HG03354 (cell line): ENCODE results near the gene SLC35B2.
A peak's percentile ranks its signal among the peaks of the same experiment; 100 is the strongest.

ENCODE experiments used
- ATAC-seq: cut with Tn5 transposase; IDR thresholded peaks from one replicate; pipeline ENCODE4 v1.9.1; 2021; ENCODE audit warnings: mild to moderate bottlenecking; ENCODE audit not compliant: unreplicated experiment, poor library complexity, severe bottlenecking

SLC35B2 gene

DNA sequence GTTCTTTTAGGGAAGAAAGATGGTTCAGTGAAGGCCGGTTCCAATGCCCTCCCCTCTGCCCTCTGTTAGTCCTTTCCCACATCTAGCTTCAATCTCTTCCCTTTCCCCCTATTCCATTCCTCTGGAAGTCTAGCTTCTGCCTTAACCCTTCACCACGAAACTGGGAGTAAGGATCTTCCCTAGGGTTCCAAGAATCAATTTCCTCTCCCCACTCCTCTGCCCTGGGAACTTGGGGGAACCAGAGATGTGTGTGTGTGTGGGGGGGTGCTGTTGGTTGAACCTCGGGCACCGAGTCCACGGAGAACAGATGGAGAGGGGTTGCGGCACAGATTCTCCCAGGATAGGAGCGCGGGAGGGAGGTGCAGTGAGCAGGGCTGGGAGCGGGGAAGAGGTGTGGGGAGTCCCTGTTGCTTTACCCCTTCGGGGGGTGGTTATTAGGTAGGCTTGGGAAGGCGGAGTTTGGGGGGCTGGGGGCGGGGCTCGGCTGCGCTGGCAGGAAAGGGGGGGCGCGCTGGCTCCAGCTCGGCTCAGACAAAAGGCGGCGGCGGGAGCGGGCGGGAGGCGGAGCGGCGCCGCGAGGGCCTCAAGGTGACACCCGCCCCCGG is 12.7 kb upstream of the SLC35B2 start, which contains the start of gene TMEM151B:
Gene TMEM151B (plus strand): TSS at position 530 of the 605 bp plus-strand sequence. CDS start 293 bp downstream, outside the sequence.
- ATAC-seq: no peak

DNA sequence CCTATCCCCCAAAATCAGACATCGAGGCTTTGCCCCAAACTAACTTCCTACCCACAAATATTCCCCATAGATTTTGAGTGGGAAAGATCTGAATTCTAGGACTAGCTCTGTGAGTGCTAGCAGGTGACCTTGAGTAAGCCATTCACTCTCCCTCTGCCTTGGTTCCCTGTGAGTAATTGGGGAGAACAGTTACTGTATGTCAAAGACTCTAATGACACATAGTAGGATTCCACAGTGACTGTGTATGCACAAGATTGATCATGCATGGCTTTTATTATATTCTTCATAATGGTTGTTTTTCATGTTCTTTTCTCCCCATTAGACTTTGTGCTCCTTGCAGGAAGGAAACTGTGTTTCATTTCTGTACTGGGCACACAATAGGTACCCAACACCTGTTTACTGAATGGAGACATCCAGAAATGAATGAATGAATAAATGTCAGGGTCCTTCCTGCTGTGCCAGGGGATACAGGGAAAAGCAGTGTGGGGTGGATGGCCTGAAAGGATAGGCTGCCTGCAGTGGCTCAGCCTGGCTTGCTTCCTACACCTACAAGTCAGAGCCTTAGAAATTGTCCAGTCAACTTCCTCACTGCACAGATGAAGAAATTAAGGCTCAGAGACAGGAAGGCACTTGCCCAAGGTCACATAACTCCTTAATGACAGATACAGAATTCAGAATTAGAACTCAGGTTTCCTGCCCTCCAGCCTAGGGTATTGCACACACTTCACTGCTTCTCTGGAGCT is 12.0 kb upstream of the SLC35B2 start:
- no peak for ATAC-seq

DNA sequence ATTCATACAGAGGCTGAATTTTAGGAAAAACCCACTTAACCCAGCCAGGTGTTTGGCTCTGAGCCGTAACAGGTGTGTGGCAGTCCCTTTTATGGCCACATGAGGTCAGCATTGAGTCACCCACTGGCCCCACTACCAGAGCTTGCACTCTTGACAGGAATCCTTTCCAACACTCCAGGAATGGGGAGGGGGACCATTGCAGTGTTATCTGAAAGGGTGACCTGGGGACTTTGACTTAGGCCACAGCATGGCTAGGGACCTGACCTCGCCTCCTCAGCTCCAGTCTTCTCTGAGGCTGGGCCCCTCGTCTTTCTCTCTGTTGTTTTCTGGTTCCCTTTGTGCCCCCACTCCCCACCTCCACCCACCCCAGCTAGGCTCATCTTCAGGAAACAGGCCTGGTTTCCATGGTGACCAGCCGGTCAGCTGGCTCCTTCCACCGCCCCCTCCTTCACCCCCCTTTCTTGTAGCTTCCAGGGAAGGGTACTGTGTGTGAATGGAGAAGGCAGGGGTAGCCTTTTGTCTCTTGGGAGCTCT is 10.8 kb upstream of the SLC35B2 start:
- ATAC-seq: no peak

DNA sequence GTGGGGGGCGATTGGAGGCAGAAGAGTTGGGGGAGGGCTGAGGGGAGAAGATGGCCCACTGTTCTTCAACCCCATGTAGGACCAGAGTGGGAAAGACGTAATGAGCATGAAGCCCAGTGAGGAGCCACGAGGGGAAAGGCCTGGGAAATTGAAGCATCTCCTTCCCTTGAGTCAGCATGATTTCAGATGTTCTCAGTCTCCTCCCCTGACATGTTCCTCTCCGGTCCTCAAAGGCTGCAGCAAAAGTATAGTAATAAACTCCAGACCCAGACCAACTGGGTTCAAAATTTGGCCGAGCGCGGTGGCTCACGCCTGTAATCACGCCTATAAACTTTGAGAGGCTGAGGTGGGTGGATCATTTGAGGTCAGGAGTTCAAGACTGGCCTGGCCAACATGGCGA is 9.9 kb upstream of the SLC35B2 start:
- ATAC-seq: no peak

DNA sequence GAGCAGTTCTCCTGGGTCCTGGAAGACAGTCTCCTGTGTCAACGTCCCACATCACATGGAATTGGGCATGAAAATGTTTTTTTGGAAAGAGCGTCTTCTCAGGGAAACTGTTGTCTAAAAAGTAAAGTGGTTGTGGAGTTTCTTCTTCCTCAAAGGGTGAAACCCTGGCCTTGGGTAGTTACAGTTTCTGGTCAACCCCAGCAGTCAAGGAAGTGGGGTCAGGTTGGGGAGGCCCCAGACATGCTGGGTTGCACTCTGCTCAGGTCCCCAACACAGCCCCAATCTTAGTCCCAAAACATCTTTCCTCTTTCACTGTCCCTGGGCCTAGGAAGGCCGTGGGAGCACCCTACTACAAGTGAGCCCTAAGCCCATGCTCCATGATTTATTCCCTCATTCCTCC is 9.0 kb upstream of the SLC35B2 start:
- ATAC-seq: no peak

DNA sequence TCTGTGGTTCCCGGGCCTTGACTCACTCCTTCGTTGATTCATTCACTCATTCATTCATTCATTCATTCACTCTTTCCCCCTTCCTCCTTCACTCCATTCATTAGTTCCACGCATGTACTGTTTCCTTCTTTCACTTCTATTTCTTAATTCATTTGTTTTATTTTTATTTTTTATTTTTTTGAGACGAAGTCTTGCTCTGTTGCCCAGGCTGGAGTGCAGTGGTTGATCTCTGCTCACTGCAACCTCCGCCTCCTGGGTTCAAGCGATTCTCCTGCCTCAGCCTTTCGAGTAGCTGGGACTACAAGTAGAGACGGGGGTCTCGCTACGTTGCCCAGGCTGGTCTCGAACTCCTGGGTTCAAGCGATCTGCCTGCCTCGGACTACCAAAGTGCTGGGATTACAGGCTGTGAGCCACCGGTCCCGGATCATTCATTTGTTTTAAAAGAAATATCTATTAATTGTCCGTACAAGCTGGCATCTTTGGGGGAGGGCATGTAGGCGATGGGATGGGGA is 8.4 kb upstream of the SLC35B2 start:
- no peak for ATAC-seq

DNA sequence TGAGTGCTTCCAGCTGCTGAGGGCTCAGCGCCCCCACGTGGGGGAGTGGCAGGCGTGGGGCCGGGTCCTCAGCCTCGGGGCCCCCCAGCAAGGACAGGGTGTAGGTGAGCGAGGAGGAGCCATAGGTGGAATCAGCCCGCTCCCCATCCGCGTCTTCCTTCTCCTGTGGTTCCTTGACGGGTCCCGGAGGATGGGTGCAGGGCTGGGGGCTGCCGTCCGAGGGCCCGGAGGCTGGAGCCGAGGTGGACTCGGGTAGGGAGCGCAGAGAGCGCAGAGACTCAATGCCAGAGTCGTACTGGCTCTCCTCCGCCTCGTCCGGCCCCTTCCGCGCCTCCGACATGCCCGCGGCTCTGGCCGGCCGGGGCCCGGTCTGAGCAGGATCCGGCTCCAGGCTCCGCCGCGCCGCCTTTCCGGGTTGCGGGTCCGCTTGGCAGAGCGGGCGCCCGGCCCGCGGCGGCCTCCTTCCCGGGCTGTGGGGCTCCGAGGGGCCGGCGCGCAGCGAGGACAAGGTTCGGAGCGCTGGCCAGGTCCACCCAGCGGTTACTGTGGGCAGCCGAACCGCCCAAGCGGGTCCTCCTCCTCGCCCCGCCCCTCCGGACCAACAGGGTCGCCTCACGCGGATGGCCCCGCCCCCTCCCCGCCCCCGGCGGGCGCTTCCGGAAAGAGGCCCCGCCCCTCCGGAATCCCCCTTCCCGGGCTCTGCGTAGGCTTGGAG is 7.8 kb upstream of the SLC35B2 start, which contains the start of gene NFKBIE:
Gene NFKBIE (minus strand): TSS at position 545 of the 715 bp plus-strand sequence. CDS start 205 bp downstream, at position 340.
- ATAC-seq: peak; percentile 45

DNA sequence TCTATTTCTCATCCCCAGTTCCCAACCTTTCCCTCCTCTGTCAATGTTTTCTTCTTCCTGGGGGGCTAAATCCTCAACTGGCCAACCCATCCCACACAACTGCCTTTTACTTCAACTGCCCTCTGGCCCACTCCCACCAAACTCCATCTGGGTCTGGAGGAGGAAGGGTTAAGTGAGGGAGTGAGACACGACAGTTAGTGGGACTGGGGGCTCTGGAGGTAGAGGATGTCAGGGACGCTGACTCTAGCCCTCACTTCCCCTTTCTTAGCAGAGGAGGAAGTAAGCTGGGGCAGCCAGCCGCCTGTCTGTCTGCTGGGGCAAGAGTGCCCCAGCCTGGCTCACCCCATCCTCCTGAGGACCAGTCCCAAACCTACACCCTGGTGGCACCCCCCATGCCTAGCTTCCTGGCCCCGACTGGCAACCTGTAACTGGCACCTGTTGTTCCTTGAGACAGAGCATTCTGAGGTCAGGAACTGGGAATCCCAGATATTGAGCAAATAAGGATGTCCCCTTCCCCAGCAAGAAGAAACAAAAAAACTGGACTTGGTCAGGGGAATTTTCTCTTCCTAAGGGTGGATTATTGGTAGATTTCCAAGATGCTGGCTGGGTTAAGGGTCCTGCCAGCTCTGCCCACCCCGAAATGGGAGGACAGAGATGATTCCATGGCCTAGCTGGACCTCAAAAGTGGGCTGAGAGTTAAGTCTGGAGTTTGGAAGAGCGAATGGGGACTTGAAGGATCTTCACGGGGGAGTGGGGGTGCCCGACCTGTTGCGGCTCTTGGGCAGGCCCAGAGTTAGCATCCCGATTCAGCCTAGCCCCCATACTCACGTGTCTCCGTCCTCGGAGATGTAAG is 7.1 kb upstream of the SLC35B2 start:
- peak; percentile 44 for ATAC-seq

DNA sequence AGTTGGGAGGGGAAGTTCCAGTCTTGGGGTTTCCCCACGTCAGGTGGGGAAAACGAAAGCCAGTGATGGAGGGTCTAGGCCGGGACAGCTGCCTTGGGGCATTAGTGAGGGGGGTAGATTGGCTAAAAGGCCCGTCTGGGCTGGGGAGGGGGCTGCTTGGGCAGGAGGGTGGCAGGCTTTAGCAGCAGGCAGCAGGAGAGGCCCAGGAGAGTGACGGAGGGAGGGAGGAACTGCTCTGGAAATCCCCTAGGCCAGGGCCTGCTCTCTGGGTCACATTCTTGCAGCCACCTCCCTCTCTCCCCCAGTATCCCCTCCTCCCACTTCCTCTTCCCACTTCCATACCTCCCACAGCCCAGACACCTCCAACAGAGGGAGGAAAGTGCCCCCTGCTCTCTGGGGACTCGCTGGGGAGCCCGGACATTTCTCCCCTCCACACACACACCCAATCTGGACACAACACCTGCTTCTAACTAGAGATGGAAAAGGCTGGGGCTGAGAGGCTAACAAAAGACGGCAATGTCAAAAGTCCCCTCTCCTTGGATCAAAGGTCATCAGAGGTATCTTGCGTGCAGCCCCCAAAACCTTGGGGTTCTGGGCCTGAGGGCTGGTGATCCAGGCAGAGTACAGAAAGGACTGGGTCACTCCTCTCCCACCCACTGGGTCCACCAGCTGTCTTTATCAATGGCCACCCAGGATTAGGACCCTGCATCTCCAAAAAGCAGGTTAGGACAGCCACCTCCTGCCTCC is 6.2 kb upstream of the SLC35B2 start:
- ATAC-seq: peak; percentile 17

DNA sequence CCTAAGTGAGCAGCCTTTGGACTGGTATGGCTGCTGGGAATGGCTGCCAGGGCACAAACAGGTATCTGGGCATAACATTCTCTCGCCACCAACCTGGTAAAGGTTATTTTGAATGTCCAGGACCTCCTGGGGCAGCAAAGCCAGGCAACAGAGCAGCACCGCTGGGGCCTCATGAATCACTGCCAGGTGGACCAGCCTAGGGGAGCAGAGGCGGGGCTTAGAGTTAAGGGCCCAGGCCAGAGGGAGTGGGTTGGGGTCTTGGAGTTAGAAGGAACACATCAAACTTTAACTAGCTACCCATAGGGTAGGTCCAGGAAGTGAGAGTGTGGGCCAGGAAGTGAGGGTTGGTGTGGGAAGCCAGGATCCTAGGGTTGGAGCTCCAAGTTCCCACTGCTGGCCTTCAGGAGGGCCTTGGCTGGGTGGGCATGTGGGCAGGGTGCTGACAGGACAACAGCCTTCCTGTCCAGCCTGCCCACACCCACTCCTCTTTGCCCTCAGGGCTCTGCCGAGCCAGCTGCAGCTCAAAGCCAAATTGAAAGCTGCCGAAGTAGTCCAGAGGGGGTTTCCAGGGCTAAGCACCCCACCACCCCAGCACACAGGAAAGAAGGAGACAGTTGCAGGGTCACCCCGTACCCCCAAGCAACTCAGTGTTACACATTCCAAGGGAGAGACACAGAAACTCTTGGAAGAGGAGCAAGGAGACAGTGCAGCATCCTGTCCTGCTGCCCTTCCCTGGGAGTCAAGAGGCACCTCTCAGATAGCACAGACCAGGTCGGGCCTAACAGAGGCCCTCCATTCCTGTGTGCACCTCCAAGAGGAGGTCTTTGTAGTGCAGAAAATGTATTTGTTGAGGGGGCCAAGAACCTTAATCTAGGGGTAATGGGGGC is 5.4 kb upstream of the SLC35B2 start:
- ATAC-seq: no peak

DNA sequence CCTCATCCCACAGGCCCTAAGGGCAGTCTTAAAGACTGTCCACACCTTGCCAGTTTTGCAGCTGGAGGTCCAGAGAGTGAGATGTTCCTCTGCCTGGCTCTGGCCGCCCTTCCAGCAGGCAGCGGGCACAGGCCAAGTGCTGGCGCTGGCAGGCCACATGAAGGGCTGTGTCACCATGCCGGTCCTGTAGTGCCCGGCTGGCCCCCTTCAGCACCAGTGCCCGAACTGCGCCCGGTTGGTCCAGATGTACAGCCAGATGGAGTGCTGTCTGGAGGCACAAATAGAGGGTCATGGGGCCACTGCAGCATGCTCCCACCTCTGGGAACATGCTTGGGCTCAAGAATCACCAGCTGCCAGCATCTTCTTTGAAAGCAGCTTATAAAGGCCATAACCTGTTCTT is 4.3 kb upstream of the SLC35B2 start:
- no peak for ATAC-seq

DNA sequence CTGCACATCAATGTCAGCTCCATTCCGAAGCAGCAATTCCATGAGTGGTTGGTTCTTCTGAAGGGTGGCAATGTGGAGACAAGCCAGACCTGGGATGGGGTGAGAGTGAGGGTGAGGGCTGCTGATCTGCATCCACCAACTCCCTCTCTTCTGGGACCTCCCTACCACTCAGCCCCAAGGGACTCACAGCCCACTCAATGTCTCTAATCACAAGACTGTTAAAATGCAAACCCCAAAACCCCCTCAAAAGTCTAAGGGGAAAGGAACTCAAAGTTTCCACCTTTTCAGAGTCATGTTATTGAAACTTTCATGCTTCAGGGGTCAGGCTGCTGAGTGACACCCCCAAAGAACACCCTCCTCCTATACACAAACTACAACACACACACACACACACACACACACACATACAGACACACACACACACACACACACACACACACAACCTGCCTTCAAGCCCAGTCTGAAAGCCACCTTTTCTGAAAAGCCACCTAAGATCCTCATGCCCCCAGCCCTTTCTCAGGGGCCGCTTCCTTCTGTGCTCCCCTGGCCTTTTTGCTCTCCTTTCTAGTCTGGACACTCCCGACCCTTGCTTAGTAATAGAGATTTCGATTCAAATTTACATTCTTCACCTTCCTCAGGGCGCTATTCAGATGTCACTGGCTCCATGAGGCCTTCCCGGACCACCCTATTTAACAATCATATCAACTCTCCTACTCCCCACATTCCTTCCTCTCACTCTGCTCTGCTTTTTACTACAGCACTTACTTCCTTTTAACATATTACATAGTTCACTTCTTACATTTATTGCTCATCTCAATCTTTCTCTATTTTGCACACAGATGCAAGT is 3.3 kb upstream of the SLC35B2 start:
- ATAC-seq: no peak

DNA sequence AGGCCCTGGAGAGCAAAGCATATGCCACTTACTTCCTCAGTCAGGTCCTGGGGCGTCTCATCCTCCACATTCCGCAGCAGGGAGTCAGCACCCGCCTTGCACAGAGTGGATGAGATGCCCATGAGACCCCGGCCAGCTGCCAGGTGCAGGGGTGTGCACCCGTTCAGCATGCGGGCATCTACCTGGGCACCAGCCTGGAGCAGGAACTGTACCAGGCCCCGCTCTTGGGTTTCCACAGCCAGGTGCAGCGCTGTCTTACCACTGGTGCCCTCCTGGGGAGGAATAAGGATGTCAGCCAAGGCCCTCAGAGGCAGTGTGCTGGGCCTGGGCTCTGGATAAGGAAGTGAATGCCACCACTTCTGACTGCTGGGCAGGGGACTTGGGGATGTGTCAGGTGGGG is 2.7 kb upstream of the SLC35B2 start:
- no peak for ATAC-seq

DNA sequence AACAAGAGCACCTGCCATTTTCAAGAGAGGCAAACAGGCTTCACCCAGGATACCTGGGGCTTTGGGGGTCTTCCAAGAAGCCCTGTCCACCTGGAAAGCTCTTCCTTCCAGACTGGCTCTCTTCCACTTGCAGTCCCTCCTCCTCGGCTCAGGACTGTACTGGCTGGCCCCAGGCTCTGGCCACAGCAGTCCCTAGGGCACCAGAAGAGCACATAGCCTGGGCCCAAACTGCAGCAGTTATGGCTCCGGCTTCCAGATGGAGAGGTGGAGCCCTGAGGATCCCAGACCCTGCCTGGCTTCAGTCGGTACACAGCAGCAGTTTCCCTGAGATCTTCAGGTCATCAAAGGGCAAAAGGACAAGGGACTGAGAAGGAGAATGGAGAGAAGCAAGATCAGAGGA is 1.6 kb upstream of the SLC35B2 start:
- ATAC-seq: no peak

DNA sequence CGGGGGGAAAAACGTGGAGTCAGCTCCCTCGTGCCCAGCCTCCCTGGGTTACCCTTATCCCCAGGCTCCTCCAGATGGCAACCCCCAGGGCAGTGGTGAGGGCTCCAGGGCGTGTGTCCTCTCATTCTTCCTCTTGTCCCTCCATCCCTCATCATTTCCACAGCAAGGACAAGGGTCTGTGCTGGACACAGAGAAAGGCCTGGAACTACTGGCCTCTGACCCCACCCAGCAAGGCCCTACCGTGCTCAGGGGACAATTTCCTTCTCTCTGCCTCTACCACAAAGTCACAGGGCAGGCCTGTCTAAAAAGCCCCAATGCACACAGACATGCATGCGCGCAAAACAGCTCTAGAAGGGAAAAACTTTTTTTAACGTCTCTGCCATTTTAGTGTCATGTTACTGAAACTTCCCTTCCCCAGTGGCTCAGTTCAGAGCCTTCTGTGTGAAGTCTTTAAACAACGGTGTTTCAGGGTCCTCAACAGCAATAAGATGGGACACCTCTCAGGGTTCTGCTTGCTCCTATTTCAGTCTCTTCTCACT is 1.1 kb upstream of the SLC35B2 start:
- no peak for ATAC-seq

DNA sequence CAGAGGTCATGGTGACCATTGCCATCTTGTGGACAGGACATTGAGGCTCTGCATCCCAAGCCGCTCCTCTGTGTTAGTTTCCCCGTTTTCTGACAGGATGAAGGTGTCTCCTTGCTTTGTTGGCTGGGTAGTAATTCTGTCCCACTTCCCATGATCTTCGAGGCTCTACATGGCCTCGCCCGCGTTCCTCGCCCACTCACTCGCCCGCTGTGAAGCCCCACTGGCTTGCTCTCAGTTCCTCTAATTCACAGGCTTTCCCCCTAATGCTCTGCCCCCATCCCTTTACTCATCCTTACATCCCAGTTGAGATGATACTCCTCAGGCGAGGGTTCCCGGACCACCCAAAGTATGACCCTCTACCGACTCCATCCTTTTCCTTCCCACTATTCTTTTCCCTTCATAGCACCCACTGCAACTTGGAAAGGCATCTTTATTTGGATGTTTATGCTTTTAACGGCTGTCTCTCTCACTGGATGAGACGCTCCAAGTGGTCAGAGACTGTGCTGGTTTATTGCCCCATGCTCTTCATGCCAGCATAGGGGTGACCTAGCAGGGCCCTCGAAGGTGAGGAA is 511 bp upstream of the SLC35B2 start:
- ATAC-seq: no peak

DNA sequence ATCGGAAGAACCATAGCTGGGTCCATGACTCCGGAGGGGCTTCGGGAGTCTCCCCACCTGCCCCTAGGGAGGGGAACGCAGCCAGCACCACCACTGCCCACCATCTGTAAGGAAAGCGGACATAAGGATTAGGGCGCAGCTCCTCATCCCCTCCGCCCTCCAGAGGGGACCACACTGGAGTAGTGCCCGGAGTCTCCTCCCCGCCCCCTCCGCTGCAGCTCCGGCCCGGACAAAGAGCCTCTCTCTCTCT is 628 bp downstream of the SLC35B2 start:
- ATAC-seq: no peak
